ENCODE data around the gene CEP350.

Gene CEP350

DNA sequence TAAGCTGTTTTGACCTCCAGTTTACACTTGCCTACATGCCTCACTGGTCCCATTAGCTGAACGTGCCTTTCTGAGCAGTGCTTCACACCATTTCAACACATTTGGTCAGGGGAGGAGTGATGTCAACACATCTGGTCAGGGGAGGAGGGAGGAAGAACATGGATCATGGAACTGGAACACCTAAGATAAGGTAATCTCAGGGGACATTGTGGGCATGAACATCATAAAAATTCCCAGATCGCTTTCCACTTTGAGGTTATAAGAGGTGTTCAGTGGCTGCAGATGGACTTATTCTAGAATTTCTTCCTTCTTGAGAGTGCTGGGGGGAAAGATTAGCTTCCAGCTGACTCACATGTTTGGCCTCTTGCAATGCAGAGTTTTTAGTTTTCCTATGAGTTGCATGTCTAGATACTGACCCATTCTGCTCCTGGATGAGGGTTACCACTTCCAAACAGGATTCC, 202.1 kb downstream of the CEP350 start:
- no peak for DNase-seq (ENCODE audit: low spot score)

DNA sequence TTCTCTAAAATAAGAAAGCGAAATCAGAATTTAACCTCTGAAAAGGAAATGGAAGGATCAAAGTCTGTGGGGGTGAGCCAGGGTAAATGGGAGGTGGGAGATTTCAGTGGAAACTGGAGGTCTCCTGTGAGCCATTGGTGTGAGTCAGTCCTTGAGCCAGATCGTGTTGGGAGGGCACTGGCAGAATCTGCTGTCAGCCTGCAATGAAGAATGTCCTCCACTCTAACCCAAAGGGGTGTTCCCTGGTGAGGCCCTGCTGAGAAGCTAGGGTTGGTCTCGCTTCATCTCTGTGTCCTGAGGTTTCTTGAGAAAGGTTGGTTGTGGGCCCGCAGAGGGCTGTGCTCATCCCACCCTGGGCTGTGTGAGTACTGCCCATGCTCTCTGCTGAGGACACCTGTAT, 202.5 kb downstream of the CEP350 start:
- DNase-seq (ENCODE audit: low spot score), result no peak

DNA sequence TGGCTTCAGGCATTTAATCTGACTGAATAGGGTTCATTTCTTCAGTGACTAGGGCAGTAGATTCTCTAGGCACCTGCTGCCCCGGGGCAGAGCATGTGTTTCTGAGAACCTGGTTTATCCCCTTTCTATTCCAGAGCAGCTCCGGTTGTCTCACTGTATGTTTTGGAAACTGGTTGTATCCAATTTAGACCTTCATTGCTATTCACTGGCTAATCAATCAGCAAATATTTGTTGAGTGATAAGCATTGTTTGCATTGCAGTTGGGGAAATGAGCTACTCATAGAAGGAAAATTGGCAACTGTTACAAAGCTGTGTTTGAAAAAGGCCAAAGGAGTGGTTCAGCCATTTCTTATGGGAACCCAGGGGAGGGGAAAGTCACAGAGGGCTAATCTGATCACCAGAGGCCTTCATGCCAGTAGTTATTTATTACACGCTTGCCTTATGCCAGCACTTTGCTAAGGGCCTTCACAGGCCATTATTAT, 203.0 kb downstream of the CEP350 start:
- no peak for DNase-seq (ENCODE audit: low spot score)

DNA sequence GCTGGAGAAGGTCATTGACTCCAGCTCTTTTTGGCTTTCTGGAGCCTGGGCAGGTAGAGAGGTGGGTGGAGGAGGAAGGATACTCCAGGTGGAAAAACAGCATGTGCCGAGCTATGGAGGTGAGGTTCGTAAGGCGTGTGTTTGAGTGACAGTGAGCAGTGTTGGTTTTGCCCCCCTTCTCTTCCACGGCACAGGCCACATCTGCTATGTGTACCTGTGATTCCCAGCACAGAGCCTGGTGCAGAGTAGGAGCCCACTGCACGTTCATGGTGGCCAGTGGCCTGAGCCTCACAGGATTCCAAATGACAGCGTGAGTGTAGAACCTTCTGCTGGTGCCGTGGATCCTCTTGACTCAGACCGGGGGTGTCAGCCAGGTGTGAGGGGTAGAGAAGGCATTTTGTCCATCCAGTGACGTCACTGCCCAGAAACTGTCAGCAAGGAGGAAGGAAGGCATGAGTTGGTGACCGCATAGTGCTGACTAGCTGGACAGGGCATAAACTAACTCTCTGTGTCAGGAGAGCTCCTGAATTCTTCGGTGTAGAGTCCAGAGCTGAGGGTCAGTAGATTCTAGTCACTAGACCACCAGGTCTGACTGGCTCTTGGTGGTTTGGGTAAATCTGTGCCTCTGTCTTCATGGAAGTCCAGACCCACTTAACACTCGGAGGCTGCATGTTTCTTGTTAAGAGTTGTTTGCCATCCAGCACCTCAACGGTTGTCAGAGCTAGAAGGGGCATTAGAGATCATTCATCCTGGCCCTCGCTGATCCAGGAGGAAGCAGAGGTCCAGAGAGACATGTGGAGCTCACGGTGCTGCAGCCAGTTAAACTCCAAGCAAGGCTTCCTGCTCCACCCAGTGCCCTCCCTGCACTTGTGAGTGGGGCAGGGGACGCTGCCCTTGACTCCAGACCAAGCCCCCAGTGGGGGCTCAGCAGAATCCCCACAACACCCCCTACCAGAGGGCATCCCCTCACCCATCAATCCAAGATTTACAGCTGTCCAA, 203.8 kb downstream of the CEP350 start:
- DNase-seq (ENCODE audit: low spot score), result no peak

GRCh38 chr1:180160357-180160756, 205.7 kb downstream of the CEP350 start:
- DNase-seq (ENCODE audit: low spot score), result no peak

- no peak for DNase-seq (ENCODE audit: low spot score)
Observed at GRCh38 chr1:180163041-180163440, 208.4 kb downstream of the CEP350 start.
